Measurements from ENCODE around the gene ESPN. TPM values are rescaled to one million over a fixed set of nuclear protein-coding genes. Genes with fewer than 3 reads are reported as not detected.

Gene ESPN
- total RNA-seq, 1 experiment from 2014 or later, result 53.1 TPM

- Histone ChIP-seq H3K79me2 (ENCODE audit: insufficient read depth, low read length) (no peaks in the 10 kb centered on the region), H3K4me1 (ENCODE audit: insufficient read depth, low read length) (no peaks in the 10 kb centered on the region), H4K5ac (ENCODE audit: insufficient read length, low read depth, low read length) (no peak overlapping the region), H3K18ac (ENCODE audit: insufficient read length, low read depth, low read length) (no peak overlapping the region), H3K27me3 (ENCODE audit: insufficient read depth, low read length) (no peaks in the 10 kb centered on the region), H3T11ph (ENCODE audit: low read length) (no peak overlapping the region), H4K20me1 (ENCODE audit: control insufficient read depth, insufficient read depth, insufficient read length) (no peaks in the 10 kb centered on the region), H2BK120ac (ENCODE audit: low read depth, low read length, poor library complexity, severe bottlenecking) (no peak overlapping the region), H4K91ac (ENCODE audit: insufficient read length, low read depth, low read length) (no peak overlapping the region), H3K4me2 (ENCODE audit: insufficient read depth, insufficient read length, low read length) (no peak overlapping the region), H2BK12ac (ENCODE audit: insufficient read length, low read depth, low read length) (no peak overlapping the region), H2BK20ac (ENCODE audit: low read depth, low read length, poor library complexity, severe bottlenecking) (no peak overlapping the region), H4K8ac (replicated peaks; ENCODE audit: insufficient read length, low read depth, low read length) (no peak overlapping the region), H3K56ac (ENCODE audit: insufficient read length, low read depth, low read length) (no peak overlapping the region), H3K23ac (ENCODE audit: insufficient read length, low read depth, low read length) (no peak overlapping the region), H3K14ac (ENCODE audit: insufficient read depth, low read length) (no peak overlapping the region; the same call in 1 of the 2 replicates), H3K79me1 (ENCODE audit: insufficient read depth, low read depth, low read length, poor library complexity, severe bottlenecking) (no peaks in the 10 kb centered on the region), H3K4ac (ENCODE audit: low read depth, low read length) (no peak overlapping the region), H2AK5ac (ENCODE audit: insufficient read length, low read length) (no peak overlapping the region), H2BK5ac (ENCODE audit: insufficient read length, low read length) (no peak overlapping the region), H3K27ac (ENCODE audit: insufficient read length, low read depth, low read length) (no peak overlapping the region), H3K9ac (ENCODE audit: extremely low read depth, insufficient read length, low read length) (no peak overlapping the region), H2AFZ (ENCODE audit: low read length) (no peak overlapping the region), H3K23me2 (ENCODE audit: insufficient read length, low read depth, low read length, poor library complexity, severe bottlenecking) (no peaks in the 10 kb centered on the region), H3K9me3 (ENCODE audit: control insufficient read depth, low read depth, low read length) (no peaks in the 10 kb centered on the region), H2BK15ac (ENCODE audit: low read depth, low read length) (no peak overlapping the region)
- no peak overlapping the region for H3K4me3 Mint-ChIP-seq
- no CpG with 5 or more reads among the region's 31 CpGs for WGBS (ENCODE audit: extremely low coverage, insufficient read length, low lambda C conversion rate)
- no peak for TF ChIP-seq CTCF (conservative IDR thresholded peaks at IDR 0.05)
- no peaks in the 10 kb centered on the region; a peak in 1 of 7 replicates for H3K36me3 Mint-ChIP-seq (ENCODE audit: insufficient read depth in 1 of 3, low read depth in 3 of 3)
- no peaks in the 10 kb centered on the region for H3K9me3 Mint-ChIP-seq
- H3K27me3 Mint-ChIP-seq (ENCODE audit: low read depth), result peaks cover 12% of the 10 kb centered on the region
- no peak for DNase-seq
- H3K4me1 Mint-ChIP-seq, result peaks cover 0 to 3% of the 10 kb centered on the region in 2 experiments; a peak in 3 of 4 replicates
- H3K27ac Mint-ChIP-seq, result peak overlapping the region in 1 of 3 experiments; percentile 17; a peak in 2 of 7 replicates
Measured at GRCh38 chr1:6505367-6506209, 81.0 kb downstream of the ESPN start.
